Uterus (tissue), 4 donors: Measurements from ENCODE around the gene PRKAG3. TPM values are rescaled to one million over a fixed set of nuclear protein-coding genes. Genes with fewer than 3 reads are reported as not detected.

ENCODE experiments used
- DNase-seq, 2 donors: peaks; one replicate each; pipeline ENCODE4 v3.0.0-alpha.2; 2019 to 2020
- H3K27ac ChIP-seq, 2 donors: fragments of 200-600 bp; sonication (generic); 1 replicate in 1 of 2; 2 replicates in 1 of 2; pipeline ENCODE4 v1.5.1; 2016 to 2018
- H3K27me3 ChIP-seq, 2 donors: fragments of 200-600 bp; sonication (generic); one replicate each; pipeline ENCODE4 v1.5.1; 2018 to 2019; ENCODE audit warnings: control low read depth in 1 of 2
- H3K36me3 ChIP-seq, 2 donors: fragments of 200-600 bp; sonication (generic); one replicate each; pipeline ENCODE4 v1.5.1; 2019; ENCODE audit warnings: control low read depth in 1 of 2
- H3K4me1 ChIP-seq, 2 donors: fragments of 200-600 bp; sonication (generic); one replicate each; pipeline ENCODE4 v1.5.1; 2018 to 2019; ENCODE audit warnings: control low read depth in 1 of 2
- H3K4me3 ChIP-seq, 2 donors: fragments of 200-600 bp; sonication (generic); 1 replicate in 1 of 2; 2 replicates in 1 of 2; pipeline ENCODE4 v1.5.1; 2018 to 2019; ENCODE audit warnings: mild to moderate bottlenecking in 1 of 2
- H3K9me3 ChIP-seq, 2 donors: fragments of 200-600 bp; sonication (generic); one replicate each; pipeline ENCODE4 v1.5.1; 2019; ENCODE audit warnings: control low read depth in 1 of 2
- POLR2A ChIP-seq, 2 donors: fragments of 450-650 bp; IDR thresholded peaks; one replicate each; pipeline ENCODE4 v1.6.1; 2016; ENCODE audit warnings: antibody characterized with exemption in 2 of 2, mild to moderate bottlenecking in 1 of 2, moderate library complexity in 1 of 2
- intact Hi-C: fragments of 100-400 bp; cut with DNase I; formaldehyde crosslinking; loops from one replicate; pipeline ENCODE4 v1.15.1; 2023; ENCODE audit warnings: low total_unique reads
- total RNA-seq, 4 donors: library from RNA; depleted of rRNA in 3 of 4; stranded (reverse); fragments of >200 nt in 3 of 4; gene quantifications; one replicate each; pipeline versions ENCODE4 v1.1.0 to v1.2.4, GENCODE V29; 2014 to 2023
- TF ChIP-seq, protein P1 (sequence below), 4 experiments: fragments of 200-600 bp in 2 of 4; fragments of 450-650 bp in 2 of 4; sonication (generic) in 2 of 4; IDR thresholded peaks; one replicate each; pipeline ENCODE4 v1.5.1; 2016 to 2019; ENCODE audit warnings: antibody characterized with exemption in 4 of 4, mild to moderate bottlenecking in 2 of 4, moderate library complexity in 1 of 4
- donor health status: DM: yes; HTN: yes; CAD: no.

Gene PRKAG3
- total RNA-seq, 4 donors from 2014 or later: not detected

DNA sequence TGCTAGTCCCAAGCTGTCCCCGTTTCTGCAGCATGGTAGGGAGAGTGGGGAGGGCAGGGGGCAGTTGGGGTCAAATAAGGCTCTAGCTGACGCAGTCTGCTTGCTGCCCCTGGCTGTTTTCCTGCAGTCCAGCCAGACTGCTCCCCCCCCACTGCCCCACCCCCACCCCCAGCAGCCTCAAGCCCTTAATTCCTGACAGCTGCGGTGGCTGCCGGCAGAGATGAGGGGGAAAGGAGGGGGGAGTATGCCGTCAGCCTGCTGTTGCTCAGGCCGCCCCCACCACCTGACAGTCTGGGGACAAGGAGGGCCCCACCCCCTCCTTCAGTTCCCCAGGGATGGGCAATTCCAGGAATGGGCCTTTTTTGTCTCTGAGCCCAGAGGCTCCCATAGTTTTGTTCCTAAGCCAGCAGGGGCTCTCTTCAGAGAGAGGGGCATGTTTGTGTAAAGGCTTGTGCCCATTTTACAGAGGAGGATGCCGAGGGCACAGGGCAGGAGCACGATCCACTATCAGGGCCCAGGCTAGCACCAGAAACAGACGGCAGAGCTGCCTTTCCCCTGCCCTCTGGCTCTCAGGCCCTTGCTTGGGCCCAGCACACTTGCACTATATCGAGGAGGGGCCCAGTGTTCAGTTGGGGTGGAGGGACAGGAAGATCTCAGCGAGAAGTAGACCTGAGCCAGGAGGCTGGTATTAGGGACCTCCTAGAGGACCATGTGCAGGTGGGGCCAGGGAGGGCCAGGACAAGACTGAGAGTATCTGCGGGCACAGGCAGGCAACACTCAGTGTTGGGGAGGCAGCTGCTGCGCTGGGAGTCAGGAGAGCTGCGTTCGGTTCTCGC lies 47.5 kb upstream of the PRKAG3 start:
- no peaks in the 10 kb centered on the region for H3K9me3 ChIP-seq
- TF ChIP-seq POLR2A (IDR thresholded peaks at IDR 0.05): no peak
- TF ChIP-seq, protein P1, sequence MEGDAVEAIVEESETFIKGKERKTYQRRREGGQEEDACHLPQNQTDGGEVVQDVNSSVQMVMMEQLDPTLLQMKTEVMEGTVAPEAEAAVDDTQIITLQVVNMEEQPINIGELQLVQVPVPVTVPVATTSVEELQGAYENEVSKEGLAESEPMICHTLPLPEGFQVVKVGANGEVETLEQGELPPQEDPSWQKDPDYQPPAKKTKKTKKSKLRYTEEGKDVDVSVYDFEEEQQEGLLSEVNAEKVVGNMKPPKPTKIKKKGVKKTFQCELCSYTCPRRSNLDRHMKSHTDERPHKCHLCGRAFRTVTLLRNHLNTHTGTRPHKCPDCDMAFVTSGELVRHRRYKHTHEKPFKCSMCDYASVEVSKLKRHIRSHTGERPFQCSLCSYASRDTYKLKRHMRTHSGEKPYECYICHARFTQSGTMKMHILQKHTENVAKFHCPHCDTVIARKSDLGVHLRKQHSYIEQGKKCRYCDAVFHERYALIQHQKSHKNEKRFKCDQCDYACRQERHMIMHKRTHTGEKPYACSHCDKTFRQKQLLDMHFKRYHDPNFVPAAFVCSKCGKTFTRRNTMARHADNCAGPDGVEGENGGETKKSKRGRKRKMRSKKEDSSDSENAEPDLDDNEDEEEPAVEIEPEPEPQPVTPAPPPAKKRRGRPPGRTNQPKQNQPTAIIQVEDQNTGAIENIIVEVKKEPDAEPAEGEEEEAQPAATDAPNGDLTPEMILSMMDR (IDR thresholded peaks at IDR 0.05): no peak
- no peak overlapping the region for H3K27ac ChIP-seq
- no peaks in the 10 kb centered on the region for H3K36me3 ChIP-seq
- H3K4me3 ChIP-seq: no peak overlapping the region
- H3K27me3 ChIP-seq: peaks cover 11 to 30% of the 10 kb centered on the region in 2 donors
- no peak for DNase-seq
- intact Hi-C loops: no loop called here
- peaks cover 0 to 12% of the 10 kb centered on the region in 2 donors for H3K4me1 ChIP-seq

DNA sequence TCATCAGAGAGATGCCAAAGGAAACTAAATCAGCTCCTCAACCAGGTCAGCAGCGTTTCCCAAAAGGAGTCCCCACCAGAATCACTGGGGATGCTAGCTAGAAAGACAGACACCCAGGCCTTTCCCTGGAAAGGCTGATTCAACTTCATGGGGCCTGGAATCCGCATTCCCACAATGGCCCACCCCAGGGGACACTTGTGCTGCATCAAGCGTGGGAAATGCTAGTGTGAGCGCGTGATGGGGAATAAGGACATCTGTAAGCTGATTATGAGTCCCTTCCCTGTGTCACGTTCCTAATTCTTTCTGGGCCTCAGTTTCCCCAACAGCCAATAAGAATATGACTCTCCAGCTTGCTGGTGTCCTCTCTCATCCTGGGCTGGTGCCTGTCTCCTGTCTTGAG lies 46.9 kb upstream of the PRKAG3 start:
- no peak for TF ChIP-seq POLR2A (IDR thresholded peaks at IDR 0.05)
- TF ChIP-seq, protein P1 (IDR thresholded peaks at IDR 0.05): no peak
- intact Hi-C loops: no loop called here
- no peak for DNase-seq
- Histone ChIP-seq H3K27ac (no peak overlapping the region), H3K4me1 (peaks cover 0 to 5% of the 10 kb centered on the region in 2 donors), H3K9me3 (no peaks in the 10 kb centered on the region), H3K4me3 (no peak overlapping the region), H3K36me3 (no peaks in the 10 kb centered on the region), H3K27me3 (peaks cover 11 to 30% of the 10 kb centered on the region in 2 donors)

DNA sequence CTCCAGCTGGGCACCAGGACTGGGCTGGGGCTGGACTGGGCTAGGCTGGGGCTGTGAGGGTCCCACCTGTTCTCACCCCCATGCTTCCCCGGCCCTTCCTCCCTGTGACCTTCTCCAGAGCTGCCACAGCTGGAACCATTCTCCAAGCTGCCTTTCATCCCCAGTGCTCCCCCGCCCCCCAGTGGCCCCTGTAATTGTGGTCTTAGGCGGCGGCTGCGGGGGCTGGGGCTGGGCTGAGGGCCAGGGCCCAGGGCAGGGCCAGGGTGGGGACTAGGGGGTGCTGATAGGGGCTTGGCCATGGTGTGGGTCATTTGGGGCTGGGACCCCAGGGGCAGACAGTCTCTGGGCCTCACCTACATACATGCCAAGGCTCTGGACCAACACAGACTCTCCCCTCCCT lies 46.3 kb upstream of the PRKAG3 start:
- Histone ChIP-seq H3K4me1 (no peaks in the 10 kb centered on the region), H3K27me3 (peaks cover 11 to 35% of the 10 kb centered on the region in 2 donors), H3K36me3 (no peaks in the 10 kb centered on the region), H3K4me3 (no peak overlapping the region), H3K9me3 (no peaks in the 10 kb centered on the region), H3K27ac (no peak overlapping the region)
- no peak for DNase-seq
- intact Hi-C loops: no loop called here
- no peak for TF ChIP-seq POLR2A (IDR thresholded peaks at IDR 0.05)
- TF ChIP-seq, protein P1 (IDR thresholded peaks at IDR 0.05): no peak

DNA sequence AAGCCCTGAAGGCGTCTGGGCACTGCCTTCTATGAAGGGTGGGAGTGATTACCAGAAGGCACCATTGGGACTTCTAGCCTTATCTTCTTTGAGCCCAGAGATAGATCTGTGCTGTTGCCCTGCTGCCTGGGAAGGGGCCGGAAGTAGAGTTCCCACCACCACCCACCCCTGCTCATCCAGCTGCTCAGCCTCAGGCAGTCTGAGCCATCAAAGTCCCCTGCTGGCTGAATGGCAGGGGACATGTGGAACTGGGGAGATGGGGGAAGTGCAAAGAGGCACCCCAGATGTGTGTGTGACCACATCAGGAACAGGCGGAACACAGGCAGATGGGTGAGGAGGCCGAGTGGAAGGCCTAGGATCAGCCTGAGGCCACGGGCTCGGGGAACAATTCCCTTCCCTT lies 45.7 kb upstream of the PRKAG3 start:
- Histone ChIP-seq H3K4me1 (no peaks in the 10 kb centered on the region), H3K4me3 (no peak overlapping the region), H3K27ac (no peak overlapping the region), H3K27me3 (peaks cover 11 to 40% of the 10 kb centered on the region in 2 donors), H3K36me3 (no peaks in the 10 kb centered on the region), H3K9me3 (no peaks in the 10 kb centered on the region)
- TF ChIP-seq, protein P1 (IDR thresholded peaks at IDR 0.05): no peak
- TF ChIP-seq POLR2A (IDR thresholded peaks at IDR 0.05): no peak
- DNase-seq: no peak
- intact Hi-C loops: no loop called here

DNA sequence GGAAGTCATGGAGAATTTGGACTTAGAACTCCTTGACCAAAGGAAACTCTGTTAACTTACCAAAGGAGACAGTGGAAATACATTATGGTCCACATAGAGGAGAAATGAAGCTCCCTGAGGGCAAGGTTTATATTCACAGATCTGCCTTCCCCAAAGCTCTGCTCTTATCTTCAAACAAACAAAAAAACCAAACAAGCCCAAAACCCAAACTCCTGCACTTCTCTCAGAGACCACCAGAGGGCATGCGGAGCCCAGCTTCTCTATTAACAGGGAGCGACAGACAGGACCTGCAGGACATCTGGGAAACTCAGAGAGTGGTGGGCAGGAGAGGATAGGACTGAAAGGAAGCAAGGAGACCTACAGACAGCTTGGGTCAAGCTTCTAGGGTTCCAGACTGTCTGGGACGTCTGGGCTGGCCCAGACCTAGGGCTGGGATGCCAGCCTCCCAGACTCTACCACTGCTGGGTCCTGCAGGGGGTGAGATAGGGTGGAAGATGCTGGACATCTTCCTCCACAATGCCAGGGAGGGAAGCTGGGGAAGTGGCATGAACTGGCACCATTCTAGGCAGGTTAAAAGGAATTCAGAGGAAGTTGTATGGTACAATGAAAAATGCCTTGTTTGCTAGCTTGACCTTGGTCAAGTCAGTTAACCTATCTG lies 45.1 kb upstream of the PRKAG3 start:
- Histone ChIP-seq H3K9me3 (no peaks in the 10 kb centered on the region), H3K27ac (no peak overlapping the region), H3K36me3 (no peaks in the 10 kb centered on the region), H3K4me3 (no peak overlapping the region), H3K27me3 (peaks cover 11 to 43% of the 10 kb centered on the region in 2 donors), H3K4me1 (no peaks in the 10 kb centered on the region)
- DNase-seq: peak; percentile 49 to 58
- TF ChIP-seq POLR2A (IDR thresholded peaks at IDR 0.05): no peak
- TF ChIP-seq, protein P1 (IDR thresholded peaks at IDR 0.05): peak; percentile 73 to 89 (median 79)
- intact Hi-C loops: no loop called here
